PC-3 (cell line): ENCODE measurements around the gene JAZF1.

Experiments used
- EZH2 ChIP-seq: fragments of 300-600 bp; sonication (generic); IDR thresholded peaks from one replicate; pipeline ENCODE4 v1.6.1; 2017; ENCODE audit warnings: antibody characterized with exemption, mild to moderate bottlenecking, low read length; ENCODE audit not compliant: unreplicated experiment
- TF ChIP-seq, protein P1 (sequence below): fragments of 300-600 bp; sonication (generic); conservative IDR thresholded peaks from 2 replicates; pipeline ENCODE4 v1.5.1; 2017; ENCODE audit warnings: antibody characterized with exemption, low read depth, mild to moderate bottlenecking, low read length

GRCh38 chr7:27944643-27945042 is 236.0 kb downstream of the JAZF1 start:
- TF ChIP-seq, protein P1, sequence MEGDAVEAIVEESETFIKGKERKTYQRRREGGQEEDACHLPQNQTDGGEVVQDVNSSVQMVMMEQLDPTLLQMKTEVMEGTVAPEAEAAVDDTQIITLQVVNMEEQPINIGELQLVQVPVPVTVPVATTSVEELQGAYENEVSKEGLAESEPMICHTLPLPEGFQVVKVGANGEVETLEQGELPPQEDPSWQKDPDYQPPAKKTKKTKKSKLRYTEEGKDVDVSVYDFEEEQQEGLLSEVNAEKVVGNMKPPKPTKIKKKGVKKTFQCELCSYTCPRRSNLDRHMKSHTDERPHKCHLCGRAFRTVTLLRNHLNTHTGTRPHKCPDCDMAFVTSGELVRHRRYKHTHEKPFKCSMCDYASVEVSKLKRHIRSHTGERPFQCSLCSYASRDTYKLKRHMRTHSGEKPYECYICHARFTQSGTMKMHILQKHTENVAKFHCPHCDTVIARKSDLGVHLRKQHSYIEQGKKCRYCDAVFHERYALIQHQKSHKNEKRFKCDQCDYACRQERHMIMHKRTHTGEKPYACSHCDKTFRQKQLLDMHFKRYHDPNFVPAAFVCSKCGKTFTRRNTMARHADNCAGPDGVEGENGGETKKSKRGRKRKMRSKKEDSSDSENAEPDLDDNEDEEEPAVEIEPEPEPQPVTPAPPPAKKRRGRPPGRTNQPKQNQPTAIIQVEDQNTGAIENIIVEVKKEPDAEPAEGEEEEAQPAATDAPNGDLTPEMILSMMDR: no peak
- no peak for TF ChIP-seq EZH2
